22Rv1 (cell line): ENCODE results near the gene TSC22D4.
"Not testable (repeated sequence)": the region's sequence is repeated elsewhere in the genome, so short reads cannot be mapped to it uniquely, and the experiment has no call there.

Experiments used
- H3K27ac ChIP-seq: fragments of 450-650 bp; 2 replicates; pipeline ENCODE4 v1.5.1; 2017
- CTCF ChIP-seq: fragments of 450-650 bp; IDR thresholded peaks from 2 replicates; pipeline ENCODE4 v1.5.1; 2017; ENCODE audit warnings: mild to moderate bottlenecking
- ZFX ChIP-seq: fragments of 450-650 bp; IDR thresholded peaks from 2 replicates; pipeline ENCODE4 v1.6.1; 2017; ENCODE audit warnings: antibody characterized with exemption, borderline replicate concordance

TSC22D4 gene

GRCh38 chr7:100446040-100446439 lies 33.0 kb downstream of the TSC22D4 start:
- TF ChIP-seq ZFX = no peak
- TF ChIP-seq CTCF = no peak
- H3K27ac ChIP-seq = no peak overlapping the region

GRCh38 chr7:100444311-100445278 lies 34.4 kb downstream of the TSC22D4 start:
- H3K27ac ChIP-seq = no peak overlapping the region
- TF ChIP-seq ZFX = no peak
- no peak for TF ChIP-seq CTCF

- no peak for TF ChIP-seq CTCF
- no peak for TF ChIP-seq ZFX
- H3K27ac ChIP-seq = no peak overlapping the region
These were observed 35.7 kb downstream of the TSC22D4 start for GRCh38 chr7:100443096-100443840.

- H3K27ac ChIP-seq = no peak overlapping the region
- TF ChIP-seq CTCF = no peak
- TF ChIP-seq ZFX = no peak
These were observed 37.1 kb downstream of the TSC22D4 start for GRCh38 chr7:100441641-100442535.

- not testable (repeated sequence) for H3K27ac ChIP-seq
These were observed 39.8 kb downstream of the TSC22D4 start for GRCh38 chr7:100439244-100439643.

GRCh38 chr7:100438731-100439130 lies 40.3 kb downstream of the TSC22D4 start:
- H3K27ac ChIP-seq = not testable (repeated sequence)

- no peak for TF ChIP-seq CTCF
- no peak for TF ChIP-seq ZFX
- peak overlapping the region; percentile 100; the same call in 1 of the 2 replicates for H3K27ac ChIP-seq
These were observed 40.8 kb downstream of the TSC22D4 start for GRCh38 chr7:100438172-100438571.
